ENCODE results near the gene RERE. TPM values are rescaled to one million over a fixed set of nuclear protein-coding genes. Genes with fewer than 3 reads are reported as not detected.

The RERE gene
- total RNA-seq, 1 experiment from 2014 or later = 73.4 TPM

GRCh38 chr1:8378981-8379470 is 438.4 kb downstream of the RERE start:
- Histone ChIP-seq H3K27me3 (ENCODE audit: insufficient read depth, low read depth) (no peaks in the 10 kb centered on the region), H3K27ac (no peak overlapping the region), H3F3A (ENCODE audit: insufficient read depth, low read depth) (no peaks in the 10 kb centered on the region), H3K4me3 (no peak overlapping the region), H3K79me2 (ENCODE audit: low read depth) (no peaks in the 10 kb centered on the region), H3K4me2 (no peak overlapping the region), H3K9me2 (ENCODE audit: insufficient read depth) (no peaks in the 10 kb centered on the region), H3K4me1 (replicated peaks; ENCODE audit: insufficient read depth) (no peaks in the 10 kb centered on the region), H2AFZ (no peak overlapping the region), H4K20me1 (ENCODE audit: insufficient read depth) (no peaks in the 10 kb centered on the region; the same call in none of the 2 replicates), H3K9me3 (ENCODE audit: insufficient read depth, low read depth) (no peaks in the 10 kb centered on the region), H3K36me3 (ENCODE audit: low read depth) (no peaks in the 10 kb centered on the region)
- intact Hi-C loops (cut with micrococcal nuclease; ENCODE audit: unreplicated experiment) = loop anchor here (10.0 kb wide), 1 partner anchor 346 kb away; no protein-coding TSS in a partner anchor
- CTCF ChIA-PET = interaction anchor here (0.6 kb wide), 1 partner anchor 345 kb away, joined by 4 read pairs; no protein-coding TSS in a partner anchor
- POLR2A ChIA-PET (ENCODE audit: unreplicated experiment) = interaction anchor here (0.6 kb wide), 1 partner anchor 339 kb away, joined by 6 read pairs; no protein-coding TSS in a partner anchor
- no TSS peak for BruUV-seq (replicated peaks)
- TF ChIP-seq, protein P1, sequence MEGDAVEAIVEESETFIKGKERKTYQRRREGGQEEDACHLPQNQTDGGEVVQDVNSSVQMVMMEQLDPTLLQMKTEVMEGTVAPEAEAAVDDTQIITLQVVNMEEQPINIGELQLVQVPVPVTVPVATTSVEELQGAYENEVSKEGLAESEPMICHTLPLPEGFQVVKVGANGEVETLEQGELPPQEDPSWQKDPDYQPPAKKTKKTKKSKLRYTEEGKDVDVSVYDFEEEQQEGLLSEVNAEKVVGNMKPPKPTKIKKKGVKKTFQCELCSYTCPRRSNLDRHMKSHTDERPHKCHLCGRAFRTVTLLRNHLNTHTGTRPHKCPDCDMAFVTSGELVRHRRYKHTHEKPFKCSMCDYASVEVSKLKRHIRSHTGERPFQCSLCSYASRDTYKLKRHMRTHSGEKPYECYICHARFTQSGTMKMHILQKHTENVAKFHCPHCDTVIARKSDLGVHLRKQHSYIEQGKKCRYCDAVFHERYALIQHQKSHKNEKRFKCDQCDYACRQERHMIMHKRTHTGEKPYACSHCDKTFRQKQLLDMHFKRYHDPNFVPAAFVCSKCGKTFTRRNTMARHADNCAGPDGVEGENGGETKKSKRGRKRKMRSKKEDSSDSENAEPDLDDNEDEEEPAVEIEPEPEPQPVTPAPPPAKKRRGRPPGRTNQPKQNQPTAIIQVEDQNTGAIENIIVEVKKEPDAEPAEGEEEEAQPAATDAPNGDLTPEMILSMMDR (conservative IDR thresholded peaks at IDR 0.05) = no peak
- no peak for TF ChIP-seq EZH2 (IDR thresholded peaks at IDR 0.05; ENCODE audit: low read depth)
- DNase-seq = no peak

GRCh38 chr1:8378178-8378577 is 439.3 kb downstream of the RERE start:
- Histone ChIP-seq H3K79me2 (ENCODE audit: low read depth) (no peaks in the 10 kb centered on the region), H3K4me3 (no peak overlapping the region), H2AFZ (no peak overlapping the region), H3K4me2 (no peak overlapping the region), H3F3A (ENCODE audit: insufficient read depth, low read depth) (no peaks in the 10 kb centered on the region), H3K9me3 (ENCODE audit: insufficient read depth, low read depth) (no peaks in the 10 kb centered on the region), H3K36me3 (ENCODE audit: low read depth) (no peaks in the 10 kb centered on the region), H3K9me2 (ENCODE audit: insufficient read depth) (no peaks in the 10 kb centered on the region), H3K4me1 (replicated peaks; ENCODE audit: insufficient read depth) (no peaks in the 10 kb centered on the region), H3K27me3 (ENCODE audit: insufficient read depth, low read depth) (no peaks in the 10 kb centered on the region), H3K27ac (no peak overlapping the region), H4K20me1 (ENCODE audit: insufficient read depth) (no peaks in the 10 kb centered on the region; the same call in none of the 2 replicates)
- ChIA-PET POLR2A (ENCODE audit: unreplicated experiment) (no interaction called here), CTCF (no interaction called here)
- no peak for DNase-seq
- BruUV-seq (replicated peaks) = no TSS peak
- intact Hi-C loops (cut with micrococcal nuclease; ENCODE audit: unreplicated experiment) = loop anchor here (10.0 kb wide), 1 partner anchor 347 kb away; no protein-coding TSS in a partner anchor
- TF ChIP-seq, protein P1 (conservative IDR thresholded peaks at IDR 0.05) = no peak
- no peak for TF ChIP-seq EZH2 (IDR thresholded peaks at IDR 0.05; ENCODE audit: low read depth)

GRCh38 chr1:8377271-8377981 is 440.0 kb downstream of the RERE start:
- CTCF ChIA-PET = no interaction called here
- intact Hi-C loops (cut with micrococcal nuclease; ENCODE audit: unreplicated experiment) = loop anchor here (10.0 kb wide), 1 partner anchor 347 kb away; no protein-coding TSS in a partner anchor
- no peak for DNase-seq
- BruUV-seq (replicated peaks) = no TSS peak
- POLR2A ChIA-PET (ENCODE audit: unreplicated experiment) = interaction anchor here (0.6 kb wide), 1 partner anchor 983 kb away, joined by 28 read pairs; no protein-coding TSS in a partner anchor
- Histone ChIP-seq H3K9me3 (ENCODE audit: insufficient read depth, low read depth) (no peaks in the 10 kb centered on the region), H3K36me3 (ENCODE audit: low read depth) (no peaks in the 10 kb centered on the region), H4K20me1 (ENCODE audit: insufficient read depth) (no peaks in the 10 kb centered on the region; the same call in none of the 2 replicates), H3K27ac (no peak overlapping the region), H2AFZ (no peak overlapping the region), H3K9me2 (ENCODE audit: insufficient read depth) (no peaks in the 10 kb centered on the region), H3K4me1 (replicated peaks; ENCODE audit: insufficient read depth) (no peaks in the 10 kb centered on the region), H3F3A (ENCODE audit: insufficient read depth, low read depth) (no peaks in the 10 kb centered on the region), H3K4me3 (no peak overlapping the region), H3K27me3 (ENCODE audit: insufficient read depth, low read depth) (no peaks in the 10 kb centered on the region), H3K4me2 (no peak overlapping the region), H3K79me2 (ENCODE audit: low read depth) (no peaks in the 10 kb centered on the region)
- no peak for TF ChIP-seq EZH2 (IDR thresholded peaks at IDR 0.05; ENCODE audit: low read depth)
- TF ChIP-seq, protein P1 (conservative IDR thresholded peaks at IDR 0.05) = no peak

All from PC-9 (cell line).